H9 (cell line): ENCODE results near the gene DCTN2. TPM values are rescaled to one million over a fixed set of nuclear protein-coding genes. Genes with fewer than 3 reads are reported as not detected.
A peak's percentile ranks its signal among the peaks of the same experiment; 100 is the strongest.
"Not testable (repeated sequence)": the region's sequence is repeated elsewhere in the genome, so short reads cannot be mapped to it uniquely, and the experiment has no call there.

Experiments used
- DNase-seq: peaks from one replicate; pipeline ENCODE4 v3.0.0-alpha.2; 2017
- H2AFZ ChIP-seq: one replicate; pipeline ENCODE4 v1.6.1; 2013; ENCODE audit warnings: mild to moderate bottlenecking, low read length, control low read depth, moderate library complexity
- H2AK5ac ChIP-seq: 2 replicates; pipeline ENCODE4 v1.6.1; 2013; ENCODE audit warnings: low read length, control low read depth, mixed read lengths; ENCODE audit not compliant: insufficient read length
- H2BK120ac ChIP-seq: one replicate; pipeline ENCODE4 v1.6.1; 2013; ENCODE audit warnings: low read depth, mild to moderate bottlenecking, low read length, control low read depth, inconsistent platforms; ENCODE audit not compliant: poor library complexity, severe bottlenecking
- H2BK12ac ChIP-seq: 2 replicates; pipeline ENCODE4 v1.6.1; 2013; ENCODE audit warnings: low read length, control low read depth, mixed read lengths, low read depth; ENCODE audit not compliant: insufficient read length
- H2BK15ac ChIP-seq: 2 replicates; pipeline ENCODE4 v1.6.1; 2013; ENCODE audit warnings: low read depth, low read length, control low read depth
- H2BK20ac ChIP-seq: one replicate; pipeline ENCODE4 v1.6.1; 2013; ENCODE audit warnings: low read depth, mild to moderate bottlenecking, low read length, control low read depth, inconsistent platforms; ENCODE audit not compliant: poor library complexity, severe bottlenecking
- H2BK5ac ChIP-seq: 2 replicates; pipeline ENCODE4 v1.6.1; 2013; ENCODE audit warnings: low read length, control low read depth, mixed read lengths; ENCODE audit not compliant: insufficient read length
- H3K14ac ChIP-seq: 2 replicates; pipeline ENCODE4 v1.6.1; 2013; ENCODE audit warnings: low read length, control low read depth; ENCODE audit not compliant: insufficient read depth
- H3K18ac ChIP-seq: 2 replicates; pipeline ENCODE4 v1.6.1; 2013; ENCODE audit warnings: low read depth, mild to moderate bottlenecking, mixed read lengths, low read length, control low read depth; ENCODE audit not compliant: insufficient read length
- H3K23ac ChIP-seq: 2 replicates; pipeline ENCODE4 v1.6.1; 2013; ENCODE audit warnings: low read length, control low read depth, mixed read lengths, low read depth; ENCODE audit not compliant: insufficient read length
- H3K23me2 ChIP-seq: 2 replicates; pipeline ENCODE4 v1.6.1; 2013; ENCODE audit warnings: low read depth, mild to moderate bottlenecking, mixed read lengths, low read length, control low read depth; ENCODE audit not compliant: insufficient read length, poor library complexity, severe bottlenecking
- H3K27ac ChIP-seq: 2 replicates; pipeline ENCODE4 v1.5.1; 2013; ENCODE audit warnings: low read length, control low read depth, mixed read lengths, low read depth; ENCODE audit not compliant: insufficient read length
- H3K27me3 ChIP-seq: 2 replicates; pipeline ENCODE4 v1.6.1; 2013; ENCODE audit warnings: low read length, control low read depth, inconsistent platforms; ENCODE audit not compliant: insufficient read depth
- H3K4ac ChIP-seq: 2 replicates; pipeline ENCODE4 v1.6.1; 2013; ENCODE audit warnings: low read depth, mild to moderate bottlenecking, control low read depth, inconsistent platforms, low read length, moderate library complexity
- H3K4me1 ChIP-seq: 2 replicates; pipeline ENCODE4 v1.6.1; 2013; ENCODE audit warnings: low read length, control low read depth, inconsistent platforms; ENCODE audit not compliant: insufficient read depth
- H3K4me2 ChIP-seq: 2 replicates; pipeline ENCODE4 v1.6.1; 2013; ENCODE audit warnings: low read length, control low read depth, mixed read lengths; ENCODE audit not compliant: insufficient read length, insufficient read depth
- H3K56ac ChIP-seq: 2 replicates; pipeline ENCODE4 v1.6.1; 2013; ENCODE audit warnings: low read depth, mild to moderate bottlenecking, mixed read lengths, low read length, control low read depth; ENCODE audit not compliant: insufficient read length
- H3K79me1 ChIP-seq: 2 replicates; pipeline ENCODE4 v1.6.1; 2013; ENCODE audit warnings: low read depth, mild to moderate bottlenecking, moderate library complexity, low read length, control low read depth, inconsistent platforms; ENCODE audit not compliant: insufficient read depth, poor library complexity, severe bottlenecking
- H3K79me2 ChIP-seq: 2 replicates; pipeline ENCODE4 v1.6.1; 2013; ENCODE audit warnings: low read length, control low read depth, inconsistent platforms; ENCODE audit not compliant: insufficient read depth
- H3K9ac ChIP-seq: 2 replicates; pipeline ENCODE4 v1.6.1; 2013; ENCODE audit warnings: low read length, control low read depth, mixed read lengths; ENCODE audit not compliant: insufficient read length; ENCODE audit errors: extremely low read depth
- H3K9me3 ChIP-seq: one replicate; pipeline ENCODE4 v1.6.1; 2013; ENCODE audit warnings: low read depth, low read length, inconsistent platforms; ENCODE audit not compliant: control insufficient read depth
- H3T11ph ChIP-seq: one replicate; pipeline ENCODE4 v1.6.1; 2013; ENCODE audit warnings: mild to moderate bottlenecking, low read length, control low read depth, inconsistent platforms
- H4K20me1 ChIP-seq: one replicate; pipeline ENCODE4 v1.6.1; 2013; ENCODE audit not compliant: control insufficient read depth, insufficient read length, insufficient read depth
- H4K5ac ChIP-seq: 2 replicates; pipeline ENCODE4 v1.6.1; 2013; ENCODE audit warnings: low read depth, mild to moderate bottlenecking, mixed read lengths, low read length, control low read depth; ENCODE audit not compliant: insufficient read length
- H4K8ac ChIP-seq: replicated peaks from 2 replicates; pipeline ENCODE4 v1.6.1; 2013; ENCODE audit warnings: low read length, control low read depth, mixed read lengths, low read depth; ENCODE audit not compliant: insufficient read length
- H4K91ac ChIP-seq: 2 replicates; pipeline ENCODE4 v1.6.1; 2013; ENCODE audit warnings: low read depth, mild to moderate bottlenecking, moderate library complexity, mixed read lengths, low read length, control low read depth; ENCODE audit not compliant: insufficient read length
- H3K27ac Mint-ChIP-seq, 3 experiments: 2 replicates in 2 of 3; 3 replicates in 1 of 3; pipeline ENCODE4 v1.8.0; 2020 to 2021; ENCODE audit warnings: mixed read lengths in 3 of 3, mild to moderate bottlenecking in 1 of 3, moderate library complexity in 1 of 3
- H3K27me3 Mint-ChIP-seq: 2 replicates; pipeline ENCODE4 v1.8.0; 2021; ENCODE audit warnings: low read depth, mild to moderate bottlenecking, moderate library complexity, mixed read lengths
- H3K36me3 Mint-ChIP-seq, 3 experiments: 2 replicates in 2 of 3; 3 replicates in 1 of 3; pipeline ENCODE4 v1.8.0; 2020 to 2021; ENCODE audit warnings: low read depth in 3 of 3, mixed read lengths in 3 of 3; ENCODE audit not compliant: insufficient read depth in 1 of 3
- H3K4me1 Mint-ChIP-seq, 2 experiments: 2 replicates each; pipeline ENCODE4 v1.8.0; 2020; ENCODE audit warnings: mixed read lengths in 2 of 2
- H3K4me3 Mint-ChIP-seq, 2 experiments: 2 replicates in 1 of 2; 3 replicates in 1 of 2; pipeline ENCODE4 v1.8.0; 2020 to 2021; ENCODE audit warnings: mild to moderate bottlenecking in 2 of 2, mixed read lengths in 2 of 2, moderate library complexity in 1 of 2
- H3K9me3 Mint-ChIP-seq, 2 experiments: 2 replicates in 1 of 2; 3 replicates in 1 of 2; pipeline ENCODE4 v1.8.0; 2020; ENCODE audit warnings: mild to moderate bottlenecking in 2 of 2, mixed read lengths in 2 of 2, moderate library complexity in 1 of 2
- WGBS: extraction: QIAGEN DNeasy Blood & Tissue Kit; methylation state at CpG from one replicate; pipeline ENCODE4 v1.1.7; 2013; ENCODE audit warnings: missing lambda C conversion rate, low lambda C conversion rate, mixed read lengths; ENCODE audit not compliant: insufficient read length; ENCODE audit errors: extremely low coverage; 5-methylcytosine and 5-hydroxymethylcytosine counted together
- total RNA-seq: library from RNA; stranded (reverse); gene quantifications from 2 replicates; pipeline ENCODE4 v1.2.1, GENCODE V29; 2021
- TF ChIP-seq, protein P1 (sequence below): fragments of 200-600 bp; sonication (generic); conservative IDR thresholded peaks from 3 replicates; pipeline ENCODE4 v1.8.0; 2021; ENCODE audit warnings: antibody characterized with exemption, mild to moderate bottlenecking

The DCTN2 gene
- total RNA-seq, 1 experiment from 2014 or later = 97.7 TPM

- Histone ChIP-seq H3K23ac (no peak overlapping the region), H3K79me2 (no peaks in the 10 kb centered on the region), H2AK5ac (no peak overlapping the region), H4K20me1 (no peaks in the 10 kb centered on the region), H2BK5ac (no peak overlapping the region), H3K56ac (no peak overlapping the region), H2BK12ac (no peak overlapping the region), H3K18ac (no peak overlapping the region), H3T11ph (no peak overlapping the region), H4K91ac (no peak overlapping the region), H2AFZ (no peak overlapping the region), H3K23me2 (peaks cover 3% of the 10 kb centered on the region), H3K27me3 (no peaks in the 10 kb centered on the region), H2BK15ac (no peak overlapping the region), H3K27ac (no peak overlapping the region), H4K8ac (no peak overlapping the region), H2BK20ac (no peak overlapping the region), H2BK120ac (no peak overlapping the region), H3K4me2 (no peak overlapping the region), H3K9ac (no peak overlapping the region), H3K4ac (no peak overlapping the region), H3K9me3 (no peaks in the 10 kb centered on the region), H3K14ac (no peak overlapping the region), H4K5ac (no peak overlapping the region), H3K4me1 (no peaks in the 10 kb centered on the region), H3K79me1 (no peaks in the 10 kb centered on the region)
- Mint-ChIP-seq H3K27me3 (no peaks in the 10 kb centered on the region), H3K4me1 (no peaks in the 10 kb centered on the region), H3K36me3 (peaks cover 13 to 29% (median 28%) of the 10 kb centered on the region in 3 experiments; a peak in 6 of 7 replicates), H3K4me3 (no peak overlapping the region), H3K9me3 (no peaks in the 10 kb centered on the region), H3K27ac (peak overlapping the region in 1 of 3 experiments; percentile 19; a peak in 1 of 7 replicates)
- TF ChIP-seq, protein P1, sequence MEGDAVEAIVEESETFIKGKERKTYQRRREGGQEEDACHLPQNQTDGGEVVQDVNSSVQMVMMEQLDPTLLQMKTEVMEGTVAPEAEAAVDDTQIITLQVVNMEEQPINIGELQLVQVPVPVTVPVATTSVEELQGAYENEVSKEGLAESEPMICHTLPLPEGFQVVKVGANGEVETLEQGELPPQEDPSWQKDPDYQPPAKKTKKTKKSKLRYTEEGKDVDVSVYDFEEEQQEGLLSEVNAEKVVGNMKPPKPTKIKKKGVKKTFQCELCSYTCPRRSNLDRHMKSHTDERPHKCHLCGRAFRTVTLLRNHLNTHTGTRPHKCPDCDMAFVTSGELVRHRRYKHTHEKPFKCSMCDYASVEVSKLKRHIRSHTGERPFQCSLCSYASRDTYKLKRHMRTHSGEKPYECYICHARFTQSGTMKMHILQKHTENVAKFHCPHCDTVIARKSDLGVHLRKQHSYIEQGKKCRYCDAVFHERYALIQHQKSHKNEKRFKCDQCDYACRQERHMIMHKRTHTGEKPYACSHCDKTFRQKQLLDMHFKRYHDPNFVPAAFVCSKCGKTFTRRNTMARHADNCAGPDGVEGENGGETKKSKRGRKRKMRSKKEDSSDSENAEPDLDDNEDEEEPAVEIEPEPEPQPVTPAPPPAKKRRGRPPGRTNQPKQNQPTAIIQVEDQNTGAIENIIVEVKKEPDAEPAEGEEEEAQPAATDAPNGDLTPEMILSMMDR = no peak
- no peak for DNase-seq
- WGBS = no CpG with 5 or more reads among the region's 4 CpGs
Observed at GRCh38 chr12:57563358-57563757, 16.4 kb upstream of the DCTN2 start.

DNA sequence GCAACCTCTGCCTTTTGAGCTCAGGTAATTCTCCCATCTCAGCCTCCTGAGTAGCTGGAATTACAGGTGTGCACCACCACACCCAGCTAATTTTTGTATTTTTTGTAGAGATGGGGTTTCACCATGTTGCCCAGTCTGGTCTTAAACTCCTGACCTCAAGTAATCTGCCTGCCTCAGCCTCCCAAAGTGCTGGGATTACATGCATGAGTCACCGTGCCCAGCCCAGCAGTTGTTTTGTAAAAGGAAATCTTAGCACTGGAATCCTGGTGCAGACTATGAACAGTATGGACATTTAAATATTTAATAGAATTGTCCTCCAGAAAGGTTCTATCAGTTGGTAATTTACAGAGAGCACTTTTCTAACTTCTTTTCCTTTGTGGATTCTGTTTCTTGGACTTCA, 14.1 kb upstream of the DCTN2 start:
- not testable (repeated sequence) for H3K4me1 Mint-ChIP-seq, H3T11ph ChIP-seq, H4K20me1 ChIP-seq, H3K79me1 ChIP-seq, H3K4me3 Mint-ChIP-seq, H3K79me2 ChIP-seq, H2AK5ac ChIP-seq, H3K4ac ChIP-seq, H3K23ac ChIP-seq, H2AFZ ChIP-seq, H4K5ac ChIP-seq, H2BK12ac ChIP-seq, H3K9me3 Mint-ChIP-seq, H2BK120ac ChIP-seq, H3K18ac ChIP-seq, H3K4me1 ChIP-seq, H3K27ac ChIP-seq, H3K9ac ChIP-seq, H3K23me2 ChIP-seq, DNase-seq, H3K14ac ChIP-seq, H2BK15ac ChIP-seq, H2BK5ac ChIP-seq, H3K9me3 ChIP-seq, H3K4me2 ChIP-seq, H4K8ac ChIP-seq, H2BK20ac ChIP-seq, H4K91ac ChIP-seq, H3K27me3 Mint-ChIP-seq, H3K56ac ChIP-seq, H3K27me3 ChIP-seq
- H3K36me3 Mint-ChIP-seq = peaks cover 13 to 23% (median 19%) of the 10 kb centered on the region in 3 experiments; a peak in 6 of 7 replicates
- no CpG with 5 or more reads among the region's 1 CpG for WGBS
- peak overlapping the region in 1 of 3 experiments; percentile 59; a peak in 1 of 7 replicates for H3K27ac Mint-ChIP-seq
